Kidney epithelial cell (primary cell): Measurements from ENCODE around the gene FOXP1. TPM values are rescaled to one million over a fixed set of nuclear protein-coding genes. Genes with fewer than 3 reads are reported as not detected.
A peak's percentile ranks its signal among the peaks of the same experiment; 100 is the strongest.

Source experiments
- DNase-seq: peaks from one replicate; pipeline ENCODE4 v3.0.0-alpha.2; 2010; ENCODE audit warnings: low read depth
- H3K27me3 ChIP-seq: 2 replicates; pipeline ENCODE4 v1.6.0; 2011; ENCODE audit warnings: low read length; ENCODE audit not compliant: control insufficient read depth, insufficient read depth
- H3K36me3 ChIP-seq: 2 replicates; pipeline ENCODE4 v1.5.1; 2011; ENCODE audit warnings: low read length; ENCODE audit not compliant: control insufficient read depth, insufficient read depth
- H3K4me3 ChIP-seq: 2 replicates; pipeline ENCODE4 v1.5.1; 2011; ENCODE audit warnings: low read depth, mild to moderate bottlenecking, control low read depth, low read length
- total RNA-seq: library from RNA; depleted of rRNA; stranded (reverse); fragments of >200 nt; gene quantifications from 2 replicates; pipeline ENCODE4 v1.2.3, GENCODE V29; 2015
- TF ChIP-seq, protein P1 (sequence below): IDR thresholded peaks from 2 replicates; pipeline ENCODE4 v1.5.1; 2011; ENCODE audit warnings: mild to moderate bottlenecking, moderate library complexity, low read length, control low read depth, inconsistent platforms; ENCODE audit not compliant: insufficient read depth, poor library complexity, severe bottlenecking

The FOXP1 gene
- total RNA-seq, 1 donor from 2014 or later = 75.0 TPM

DNA sequence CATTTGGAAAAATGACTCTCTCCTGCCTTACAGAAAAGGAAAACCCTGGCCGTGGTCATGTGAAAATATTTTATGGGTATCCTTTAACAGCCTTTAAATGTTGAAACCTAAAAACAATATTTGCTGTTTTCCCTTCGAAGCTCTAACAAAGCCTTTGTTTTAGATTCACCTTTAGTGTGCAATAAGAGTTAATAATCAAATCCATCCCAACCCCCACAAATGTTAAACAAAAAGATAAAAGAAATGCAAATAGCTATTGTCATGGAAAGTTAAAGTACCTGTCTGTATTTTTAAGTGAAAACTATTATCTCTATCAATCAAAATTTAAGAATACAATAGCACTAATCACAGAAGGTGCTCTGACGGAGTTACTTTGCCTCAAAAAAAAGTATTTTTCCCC lies 279.3 kb downstream of the FOXP1 start:
- H3K4me3 ChIP-seq = no peak overlapping the region
- no peaks in the 10 kb centered on the region for H3K36me3 ChIP-seq
- H3K27me3 ChIP-seq = no peaks in the 10 kb centered on the region
- TF ChIP-seq, protein P1, sequence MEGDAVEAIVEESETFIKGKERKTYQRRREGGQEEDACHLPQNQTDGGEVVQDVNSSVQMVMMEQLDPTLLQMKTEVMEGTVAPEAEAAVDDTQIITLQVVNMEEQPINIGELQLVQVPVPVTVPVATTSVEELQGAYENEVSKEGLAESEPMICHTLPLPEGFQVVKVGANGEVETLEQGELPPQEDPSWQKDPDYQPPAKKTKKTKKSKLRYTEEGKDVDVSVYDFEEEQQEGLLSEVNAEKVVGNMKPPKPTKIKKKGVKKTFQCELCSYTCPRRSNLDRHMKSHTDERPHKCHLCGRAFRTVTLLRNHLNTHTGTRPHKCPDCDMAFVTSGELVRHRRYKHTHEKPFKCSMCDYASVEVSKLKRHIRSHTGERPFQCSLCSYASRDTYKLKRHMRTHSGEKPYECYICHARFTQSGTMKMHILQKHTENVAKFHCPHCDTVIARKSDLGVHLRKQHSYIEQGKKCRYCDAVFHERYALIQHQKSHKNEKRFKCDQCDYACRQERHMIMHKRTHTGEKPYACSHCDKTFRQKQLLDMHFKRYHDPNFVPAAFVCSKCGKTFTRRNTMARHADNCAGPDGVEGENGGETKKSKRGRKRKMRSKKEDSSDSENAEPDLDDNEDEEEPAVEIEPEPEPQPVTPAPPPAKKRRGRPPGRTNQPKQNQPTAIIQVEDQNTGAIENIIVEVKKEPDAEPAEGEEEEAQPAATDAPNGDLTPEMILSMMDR = no peak
- no peak for DNase-seq

DNA sequence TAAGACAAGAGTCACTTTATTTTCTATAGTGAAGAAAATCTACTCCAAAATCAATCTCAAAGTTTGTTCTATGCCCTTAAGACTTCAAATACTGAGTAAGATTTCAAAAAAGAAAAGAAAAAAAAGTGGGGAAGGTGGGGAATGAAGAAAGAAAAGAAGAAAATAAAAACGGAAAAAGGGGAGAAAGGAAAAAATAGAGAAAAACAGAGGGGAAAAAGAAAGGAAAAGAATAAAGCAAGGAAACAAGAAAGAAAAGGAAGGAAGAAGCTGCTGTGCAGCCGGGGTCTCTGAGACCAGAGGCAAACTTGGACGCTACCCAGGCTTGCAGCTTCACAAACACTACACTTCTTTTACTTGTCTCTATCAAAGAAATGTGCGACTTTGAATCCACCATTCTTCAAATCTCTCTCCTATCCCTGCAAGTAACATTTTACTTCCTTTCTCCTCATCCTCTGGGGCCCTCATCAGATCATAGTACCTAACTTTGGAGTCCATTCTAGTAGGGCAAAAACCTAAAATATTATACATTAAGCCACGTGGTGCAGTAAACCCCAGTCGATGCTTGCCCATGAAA lies 279.8 kb downstream of the FOXP1 start:
- DNase-seq = no peak
- TF ChIP-seq, protein P1 = no peak
- no peak overlapping the region for H3K4me3 ChIP-seq
- H3K27me3 ChIP-seq = no peaks in the 10 kb centered on the region
- H3K36me3 ChIP-seq = no peaks in the 10 kb centered on the region

GRCh38 chr3:71302604-71303003 lies 280.9 kb downstream of the FOXP1 start:
- DNase-seq = no peak
- Histone ChIP-seq H3K27me3 (no peaks in the 10 kb centered on the region), H3K4me3 (no peak overlapping the region), H3K36me3 (no peaks in the 10 kb centered on the region)
- TF ChIP-seq, protein P1 = no peak

- DNase-seq = no peak
- TF ChIP-seq, protein P1 = no peak
- no peaks in the 10 kb centered on the region for H3K27me3 ChIP-seq
- no peaks in the 10 kb centered on the region for H3K36me3 ChIP-seq
- H3K4me3 ChIP-seq = no peak overlapping the region
Observed at GRCh38 chr3:71300951-71301393, 282.6 kb downstream of the FOXP1 start.

DNA sequence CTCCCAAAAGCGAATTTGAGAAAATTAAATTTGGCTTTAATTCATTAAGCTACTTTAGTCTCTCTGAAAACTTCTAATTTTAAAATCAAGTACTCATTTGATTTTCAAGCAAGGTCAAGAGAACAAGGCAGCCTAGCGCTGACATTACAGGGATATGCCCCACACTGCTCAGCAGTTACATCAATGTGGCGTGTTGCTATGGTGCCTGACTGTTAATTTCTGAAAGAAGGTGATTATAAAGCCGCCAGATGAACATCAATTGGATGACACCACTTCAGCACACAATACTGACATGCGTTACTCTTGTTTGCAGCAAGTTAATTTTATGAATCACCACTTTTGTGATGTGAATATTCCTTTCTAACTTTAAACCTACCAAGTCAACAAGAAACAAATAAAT lies 284.4 kb downstream of the FOXP1 start:
- TF ChIP-seq, protein P1 = no peak
- Histone ChIP-seq H3K27me3 (no peaks in the 10 kb centered on the region), H3K36me3 (no peaks in the 10 kb centered on the region)

GRCh38 chr3:71294919-71295318 lies 288.6 kb downstream of the FOXP1 start:
- DNase-seq = peak; percentile 31
- H3K4me3 ChIP-seq = no peak overlapping the region
- TF ChIP-seq, protein P1 = no peak
- no peaks in the 10 kb centered on the region for H3K27me3 ChIP-seq
- H3K36me3 ChIP-seq = no peaks in the 10 kb centered on the region

More for the DNA sequence above, 284.4 kb downstream of the FOXP1 start:
- DNase-seq = no peak
- H3K4me3 ChIP-seq = no peak overlapping the region
